ENCODE results near the gene SLIT1.

DNA sequence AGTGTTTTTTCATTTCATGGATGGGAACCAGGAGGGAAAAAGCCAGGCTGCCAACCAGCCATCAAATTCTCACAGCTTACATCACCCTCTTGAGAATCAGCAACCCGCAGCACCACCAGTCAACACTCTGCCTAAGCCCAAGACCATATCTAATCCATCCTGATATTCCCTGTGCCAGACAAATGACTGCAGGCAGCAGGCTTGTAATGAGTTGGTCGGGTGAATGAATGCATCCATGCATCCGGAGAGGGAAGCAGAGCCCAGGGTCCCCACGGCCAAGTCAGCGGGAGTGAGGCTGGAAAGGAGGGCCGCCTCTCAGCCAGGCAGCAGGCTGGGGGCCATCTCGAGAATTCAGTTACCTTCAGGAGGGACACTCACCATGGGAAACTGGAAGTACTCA is 46.9 kb downstream of the SLIT1 start:
- TF ChIP-seq, protein P1, sequence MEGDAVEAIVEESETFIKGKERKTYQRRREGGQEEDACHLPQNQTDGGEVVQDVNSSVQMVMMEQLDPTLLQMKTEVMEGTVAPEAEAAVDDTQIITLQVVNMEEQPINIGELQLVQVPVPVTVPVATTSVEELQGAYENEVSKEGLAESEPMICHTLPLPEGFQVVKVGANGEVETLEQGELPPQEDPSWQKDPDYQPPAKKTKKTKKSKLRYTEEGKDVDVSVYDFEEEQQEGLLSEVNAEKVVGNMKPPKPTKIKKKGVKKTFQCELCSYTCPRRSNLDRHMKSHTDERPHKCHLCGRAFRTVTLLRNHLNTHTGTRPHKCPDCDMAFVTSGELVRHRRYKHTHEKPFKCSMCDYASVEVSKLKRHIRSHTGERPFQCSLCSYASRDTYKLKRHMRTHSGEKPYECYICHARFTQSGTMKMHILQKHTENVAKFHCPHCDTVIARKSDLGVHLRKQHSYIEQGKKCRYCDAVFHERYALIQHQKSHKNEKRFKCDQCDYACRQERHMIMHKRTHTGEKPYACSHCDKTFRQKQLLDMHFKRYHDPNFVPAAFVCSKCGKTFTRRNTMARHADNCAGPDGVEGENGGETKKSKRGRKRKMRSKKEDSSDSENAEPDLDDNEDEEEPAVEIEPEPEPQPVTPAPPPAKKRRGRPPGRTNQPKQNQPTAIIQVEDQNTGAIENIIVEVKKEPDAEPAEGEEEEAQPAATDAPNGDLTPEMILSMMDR (IDR thresholded peaks at IDR 0.05), result no peak
- no peak for TF ChIP-seq POLR2A (IDR thresholded peaks at IDR 0.05)

All from adrenal gland (tissue), 5 donors.